LNCaP clone FGC (cell line): ENCODE measurements around the gene EIF3L.

Experiments used
- DNase-seq: peaks from one replicate; pipeline ENCODE4 v3.0.0-alpha.2; 2011; ENCODE audit warnings: low read depth
- H3K4me3 ChIP-seq: 2 replicates; pipeline ENCODE4 v1.5.1; 2011; ENCODE audit warnings: mild to moderate bottlenecking, low read depth, low read length, control low read depth
- CTCF ChIP-seq: IDR thresholded peaks from 2 replicates; pipeline ENCODE4 v1.5.1; 2012; ENCODE audit warnings: mild to moderate bottlenecking; ENCODE audit not compliant: control insufficient read depth, insufficient read depth; ENCODE audit errors: extremely low read depth

The EIF3L gene

GRCh38 chr22:37916311-37916710 is 67.1 kb downstream of the EIF3L start:
- H3K4me3 ChIP-seq = no peak overlapping the region
- DNase-seq = no peak
- no peak for TF ChIP-seq CTCF

GRCh38 chr22:37917874-37918548 is 68.8 kb downstream of the EIF3L start:
- DNase-seq = no peak
- no peak overlapping the region for H3K4me3 ChIP-seq
- TF ChIP-seq CTCF = no peak

- no peak overlapping the region for H3K4me3 ChIP-seq
- no peak for DNase-seq
- no peak for TF ChIP-seq CTCF
These were observed 69.5 kb downstream of the EIF3L start for GRCh38 chr22:37918580-37919270.

GRCh38 chr22:37920126-37920525 is 70.9 kb downstream of the EIF3L start:
- no peak overlapping the region for H3K4me3 ChIP-seq
- no peak for TF ChIP-seq CTCF
- DNase-seq = no peak

- DNase-seq = no peak
- no peak overlapping the region for H3K4me3 ChIP-seq
- no peak for TF ChIP-seq CTCF
These were observed 73.0 kb downstream of the EIF3L start for GRCh38 chr22:37922191-37922590.

- H3K4me3 ChIP-seq = no peak overlapping the region
- DNase-seq = no peak
- TF ChIP-seq CTCF = no peak
These were observed 74.7 kb downstream of the EIF3L start for GRCh38 chr22:37923927-37924326.
